ENCODE data around the gene NUP188. TPM values are rescaled to one million over a fixed set of nuclear protein-coding genes. Genes with fewer than 3 reads are reported as not detected.

The NUP188 gene
- total and polyA plus RNA-seq, 2 experiments from 2014 or later: 25.5 to 117 TPM

- Histone ChIP-seq H3K4me1 (ENCODE audit: insufficient read depth) (no peaks in the 10 kb centered on the region), H3K27ac (ENCODE audit: low read depth) (no peak overlapping the region), H3F3A (replicated peaks; ENCODE audit: low read depth) (no peaks in the 10 kb centered on the region), H3K27me3 (ENCODE audit: insufficient read depth) (no peaks in the 10 kb centered on the region), H3K36me3 (ENCODE audit: insufficient read depth) (peaks cover 10% of the 10 kb centered on the region), H4K20me1 (replicated peaks; ENCODE audit: insufficient read depth) (peaks cover 25% of the 10 kb centered on the region), H3K9me2 (ENCODE audit: insufficient read depth) (no peaks in the 10 kb centered on the region), H3K79me2 (replicated peaks; ENCODE audit: insufficient read depth) (peaks cover 40% of the 10 kb centered on the region), H3K4me2 (no peak overlapping the region), H2AFZ (no peak overlapping the region), H3K4me3 (no peak overlapping the region)
- no peak for ATAC-seq
- TF ChIP-seq NANOG (IDR thresholded peaks at IDR 0.05; ENCODE audit: borderline replicate concordance) (no peak), ZNF462 (CRISPR knock-in tag; IDR thresholded peaks at IDR 0.05) (no peak), CTCF (conservative IDR thresholded peaks at IDR 0.05; ENCODE audit: low read depth in 2 of 2) (no peak), CREB1 (CRISPR knock-in tag; IDR thresholded peaks at IDR 0.05; ENCODE audit: low read depth) (no peak), STAT1 (IDR thresholded peaks at IDR 0.05; ENCODE audit: unreplicated experiment) (no peak), JUNB (IDR thresholded peaks at IDR 0.05; ENCODE audit: unreplicated experiment) (no peak), EZH2phosphoT487 (IDR thresholded peaks at IDR 0.05; ENCODE audit: unreplicated experiment) (no peak), ETS1 (IDR thresholded peaks at IDR 0.05) (no peak), EZH2 (IDR thresholded peaks at IDR 0.05; ENCODE audit: low read depth, unreplicated experiment) (no peak), ZNF331 (CRISPR knock-in tag; IDR thresholded peaks at IDR 0.05; ENCODE audit: low read depth) (no peak), POLR2AphosphoS5 (IDR thresholded peaks at IDR 0.05; ENCODE audit: low read depth) (no peak), REST (IDR thresholded peaks at IDR 0.05; ENCODE audit: unreplicated experiment) (no peak), ZNF114 (CRISPR knock-in tag; IDR thresholded peaks at IDR 0.05) (no peak)
- peaks cover 4% of the 10 kb centered on the region for H3K27me3 Mint-ChIP-seq (ENCODE audit: insufficient read depth, low read depth, poor library complexity)
- no peak for DNase-seq (ENCODE audit: low spot score)
- peaks cover 28% of the 10 kb centered on the region for H3K36me3 Mint-ChIP-seq (ENCODE audit: low read depth)
- H3K4me1 Mint-ChIP-seq: peaks cover 14% of the 10 kb centered on the region
- H3K4me3 Mint-ChIP-seq: no peak overlapping the region
- H3K9me3 Mint-ChIP-seq: no peaks in the 10 kb centered on the region
- no peak overlapping the region for H3K27ac Mint-ChIP-seq
Measured at GRCh38 chr9:128901379-128901778, 46.1 kb upstream of the NUP188 start.

All from GM23338 (cell line).